SJCRH30 (cell line): Measurements from ENCODE around the gene INPP5B. TPM values are rescaled to one million over a fixed set of nuclear protein-coding genes. Genes with fewer than 3 reads are reported as not detected.
"Not testable (repeated sequence)": the region's sequence is repeated elsewhere in the genome, so short reads cannot be mapped to it uniquely, and the experiment has no call there.

Experiments used
- DNase-seq, 2 experiments: peaks; one replicate each; pipeline ENCODE4 v3.0.0-alpha.2; 2015 to 2020
- H3K27ac ChIP-seq: fragments of 250-450 bp; sonication (Bioruptor Pico); 2 replicates; pipeline ENCODE4 v1.5.1; 2020; ENCODE audit warnings: mild to moderate bottlenecking, moderate library complexity
- H3K27me3 ChIP-seq: fragments of 250-450 bp; sonication (Bioruptor Pico); 2 replicates; pipeline ENCODE4 v1.5.1; 2020; ENCODE audit warnings: mild to moderate bottlenecking, moderate library complexity
- H3K36me3 ChIP-seq: fragments of 250-450 bp; sonication (Bioruptor Pico); 2 replicates; pipeline ENCODE4 v1.5.1; 2020; ENCODE audit warnings: mild to moderate bottlenecking, moderate library complexity
- H3K4me1 ChIP-seq: fragments of 250-450 bp; sonication (Bioruptor Pico); 2 replicates; pipeline ENCODE4 v1.5.1; 2020; ENCODE audit warnings: mild to moderate bottlenecking, moderate library complexity
- H3K4me3 ChIP-seq: fragments of 250-450 bp; sonication (Bioruptor Pico); 2 replicates; pipeline ENCODE4 v1.5.1; 2020; ENCODE audit warnings: mild to moderate bottlenecking, moderate library complexity
- H3K9me3 ChIP-seq: fragments of 250-450 bp; sonication (Bioruptor Pico); replicated peaks from 2 replicates; pipeline ENCODE4 v1.5.1; 2020; ENCODE audit warnings: mild to moderate bottlenecking, moderate library complexity
- total RNA-seq: library from RNA; depleted of rRNA; stranded (reverse); fragments of >200 nt; shearing (Covaris generic); gene quantifications from 2 replicates; pipeline ENCODE4 v1.2.3, GENCODE V29; 2014; rRNA removed

The INPP5B gene
- total RNA-seq: 16.9 and 21.1 TPM in 2 replicates

DNA sequence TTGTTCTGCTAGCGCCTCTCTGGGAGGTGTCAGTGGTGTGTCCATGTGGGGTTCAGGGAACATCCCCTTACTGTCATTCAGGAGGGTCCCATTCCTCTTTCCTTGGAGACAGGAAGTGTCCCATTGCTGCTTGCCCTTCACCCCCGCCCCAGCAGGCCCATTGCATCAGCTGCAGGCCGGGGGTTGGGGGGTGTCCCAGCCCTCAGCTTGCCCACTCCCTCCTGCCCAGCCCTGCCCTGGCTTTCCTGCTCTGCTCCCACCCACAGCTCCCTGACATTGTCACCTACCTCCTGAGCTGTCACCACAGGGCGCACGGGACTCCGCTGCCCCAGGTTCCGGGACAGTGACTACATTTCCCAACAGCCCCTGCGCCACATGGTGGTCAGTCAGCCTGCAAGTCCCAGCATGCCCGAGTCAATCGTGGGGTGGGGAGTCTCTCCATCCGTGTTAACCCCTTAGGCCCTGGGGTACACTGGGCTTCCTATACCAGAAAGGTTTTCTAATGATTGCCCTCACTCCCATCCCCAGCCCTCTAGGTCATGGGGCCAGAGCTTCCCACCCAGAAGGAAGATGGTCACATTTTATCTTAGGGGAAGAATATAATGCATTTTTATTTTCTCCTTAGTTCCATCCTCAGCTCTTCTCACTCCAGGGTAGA lies at the start of gene INPP5B:
Gene INPP5B, minus strand, starts transcription at position 351 of the 658 bp plus-strand sequence. CDS start 745 bp downstream, outside the sequence.
- Histone ChIP-seq H3K27ac (peak within 1 kb of the TSS; percentile 74), H3K4me3 (peak within 1 kb of the TSS; percentile 90), H3K27me3 (no peaks in the 10 kb centered on the region), H3K9me3 (no peaks in the 10 kb centered on the region), H3K36me3 (no peaks in the 10 kb centered on the region), H3K4me1 (peaks cover 7% of the 10 kb centered on the region; the same call in 1 of the 2 replicates)
- DNase-seq: peak; percentile 92 to 93

DNA sequence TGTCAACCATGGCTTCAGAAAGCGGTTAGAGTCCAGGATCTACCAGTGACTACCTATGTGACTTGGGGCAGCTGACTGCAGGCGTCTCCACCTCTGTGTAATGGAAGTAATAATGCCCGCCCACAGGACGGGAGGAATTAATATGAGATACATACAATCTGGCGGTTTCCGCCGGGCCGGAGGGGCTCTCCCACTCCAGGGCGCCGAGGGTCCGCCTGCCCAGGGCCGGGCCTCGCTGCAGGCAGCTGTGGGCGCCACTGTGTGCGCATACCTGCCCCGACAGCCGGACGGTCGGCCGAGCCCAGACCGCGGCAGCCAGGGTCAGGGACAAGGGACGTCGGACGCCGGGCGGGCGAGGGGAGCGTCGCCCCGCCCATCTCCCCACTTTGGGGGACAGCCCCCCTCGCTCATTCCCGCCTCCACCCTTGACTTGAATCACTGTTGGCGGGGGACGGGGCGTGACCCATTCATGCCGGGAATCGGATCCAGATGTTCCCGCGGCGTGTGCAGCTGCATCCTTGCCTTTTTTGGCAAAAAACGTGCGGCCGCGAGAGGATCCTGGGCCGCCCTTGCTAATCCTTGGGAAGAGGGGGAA lies 49.0 kb upstream of the INPP5B start:
- Histone ChIP-seq H3K36me3 (peaks cover 22% of the 10 kb centered on the region), H3K27ac (no peak overlapping the region), H3K4me1 (peaks cover 23% of the 10 kb centered on the region), H3K9me3 (no peaks in the 10 kb centered on the region), H3K27me3 (no peaks in the 10 kb centered on the region), H3K4me3 (no peak overlapping the region)
- DNase-seq: no peak

DNA sequence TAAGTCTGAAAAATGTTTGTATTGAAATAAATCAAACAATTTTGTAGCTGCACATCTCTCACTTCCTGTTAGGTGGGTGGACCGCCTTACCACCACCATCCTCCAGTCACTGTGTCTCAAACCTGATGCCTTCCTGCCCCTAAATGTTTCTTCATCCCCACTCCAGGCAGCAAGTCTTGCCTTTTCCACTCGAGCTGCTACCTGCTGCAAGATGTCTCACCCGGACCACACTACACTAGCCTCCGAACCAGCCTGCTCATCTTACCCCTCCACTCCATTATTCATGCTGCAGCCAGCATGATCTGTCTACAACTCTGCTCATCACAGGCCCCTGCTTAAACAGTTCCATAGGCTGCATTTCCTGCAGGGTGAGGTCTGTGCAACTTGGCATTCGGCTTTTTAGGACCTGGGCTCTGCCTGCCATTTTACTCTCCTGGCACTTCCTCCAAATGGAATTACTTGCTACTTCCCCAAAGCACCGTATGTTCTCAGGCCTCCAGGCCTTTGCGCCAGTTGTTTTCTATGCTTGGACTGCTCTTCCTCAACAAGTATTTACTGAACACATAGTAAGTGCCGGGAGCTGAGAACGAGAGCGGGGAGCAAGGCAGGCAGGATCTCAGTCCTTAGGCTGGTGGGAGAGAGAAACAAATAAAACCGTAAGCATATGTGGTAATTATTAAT lies 48.2 kb upstream of the INPP5B start:
- H3K9me3 ChIP-seq: no peaks in the 10 kb centered on the region
- no peak overlapping the region for H3K4me3 ChIP-seq
- DNase-seq: no peak
- no peaks in the 10 kb centered on the region for H3K27me3 ChIP-seq
- peaks cover 22% of the 10 kb centered on the region for H3K36me3 ChIP-seq
- peaks cover 17% of the 10 kb centered on the region for H3K4me1 ChIP-seq
- H3K27ac ChIP-seq: no peak overlapping the region

DNA sequence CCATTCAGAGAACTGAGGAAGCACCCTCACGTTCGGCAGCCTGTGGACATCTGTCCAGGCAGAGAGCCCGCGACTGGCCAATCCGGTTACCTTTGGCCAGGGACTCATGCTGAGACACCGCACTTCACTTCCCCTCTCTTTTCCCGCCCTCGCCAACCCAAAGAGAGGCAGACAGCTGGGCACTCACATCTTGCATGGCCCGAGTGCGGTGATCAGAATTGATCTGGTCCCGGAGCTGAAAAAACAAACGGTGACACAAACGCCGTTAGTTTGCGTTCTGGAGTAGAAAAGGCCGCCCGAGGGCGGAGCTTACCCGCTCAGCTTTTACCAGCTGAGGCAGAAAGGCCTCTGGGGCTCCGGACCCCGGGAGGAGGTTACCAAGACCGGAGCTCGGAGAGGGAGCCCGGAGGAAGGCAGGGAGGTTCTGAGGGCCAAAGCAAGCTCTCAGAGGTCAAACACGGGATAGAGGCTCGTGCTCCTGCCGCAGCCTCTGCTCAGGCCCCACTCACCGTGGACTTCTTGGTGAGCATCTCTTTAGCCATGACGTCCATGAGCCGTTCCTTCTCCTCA lies 42.6 kb upstream of the INPP5B start:
- Histone ChIP-seq H3K36me3 (peaks cover 39% of the 10 kb centered on the region), H3K27ac (peak overlapping the region; percentile 71), H3K9me3 (no peaks in the 10 kb centered on the region), H3K27me3 (no peaks in the 10 kb centered on the region), H3K4me3 (peak overlapping the region; percentile 79), H3K4me1 (no peaks in the 10 kb centered on the region)
- DNase-seq: peak; percentile 58 to 67

DNA sequence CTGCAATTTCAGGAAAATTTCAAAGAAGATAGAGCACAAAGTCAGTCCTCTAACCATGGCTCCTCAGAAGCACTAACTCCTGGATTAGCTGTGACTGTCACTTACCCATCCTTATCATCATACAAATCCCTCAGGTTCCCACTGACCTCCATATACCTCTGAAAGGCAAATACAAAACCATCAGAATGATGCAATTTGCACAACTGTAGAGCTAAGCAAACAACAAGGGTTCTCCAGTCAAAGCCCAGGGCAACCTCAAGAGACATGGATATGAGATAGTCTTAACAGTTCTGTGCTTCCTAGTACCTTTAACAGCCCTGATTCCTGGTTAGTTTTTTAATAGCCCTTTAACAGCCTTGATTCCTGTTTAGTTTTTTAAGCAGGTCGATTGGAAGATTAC lies 40.8 kb upstream of the INPP5B start:
- Histone ChIP-seq H3K36me3 (peaks cover 56% of the 10 kb centered on the region), H3K9me3 (no peaks in the 10 kb centered on the region; the same call in 1 of the 2 replicates), H3K27me3 (no peaks in the 10 kb centered on the region), H3K27ac (no peak overlapping the region), H3K4me1 (no peaks in the 10 kb centered on the region), H3K4me3 (no peak overlapping the region)
- no peak for DNase-seq

DNA sequence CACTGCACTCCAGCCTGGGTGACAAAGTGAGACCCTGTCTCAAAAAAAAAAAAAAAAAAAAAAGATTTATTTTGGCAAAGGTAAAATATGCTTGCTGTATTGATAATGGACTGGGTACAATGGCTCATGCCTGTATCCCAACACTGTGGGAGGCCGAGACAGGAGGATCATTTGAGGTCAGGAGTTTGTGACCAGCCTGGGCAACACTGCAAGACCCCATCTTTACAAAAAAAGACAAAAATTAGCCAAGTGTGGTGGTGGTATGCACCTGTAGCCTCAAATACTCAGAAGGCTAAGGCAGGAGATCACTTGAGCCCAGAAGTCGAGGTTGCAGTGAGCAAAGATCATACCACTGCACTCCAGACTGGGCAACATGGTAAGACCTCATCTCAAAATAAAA lies 36.7 kb upstream of the INPP5B start:
- DNase-seq: no peak
- Histone ChIP-seq H3K27me3 (no peaks in the 10 kb centered on the region), H3K36me3 (peaks cover 93% of the 10 kb centered on the region), H3K27ac (no peak overlapping the region), H3K4me1 (no peaks in the 10 kb centered on the region), H3K9me3 (no peaks in the 10 kb centered on the region; the same call in 1 of the 2 replicates), H3K4me3 (no peak overlapping the region)

DNA sequence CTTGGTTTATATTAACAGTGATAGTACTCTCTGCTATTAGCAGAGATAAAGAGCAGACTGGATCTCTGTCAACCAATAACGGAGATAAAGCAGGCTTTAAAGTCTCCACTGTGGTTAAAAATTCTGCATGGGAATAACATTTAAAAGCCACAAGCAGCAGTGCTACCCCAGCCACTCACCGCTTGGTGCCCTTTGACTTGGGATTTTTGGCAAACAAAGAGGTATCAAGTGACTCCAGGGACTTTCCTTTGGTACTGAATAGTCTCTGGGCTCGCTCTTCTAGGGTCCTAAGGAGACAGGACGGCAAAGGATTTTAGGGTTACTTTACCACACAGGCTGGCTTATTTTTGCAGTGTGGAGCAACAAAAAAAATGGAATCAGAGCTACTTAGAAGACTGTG lies 31.7 kb upstream of the INPP5B start:
- H3K27ac ChIP-seq: no peak overlapping the region
- DNase-seq: no peak
- peaks cover 93% of the 10 kb centered on the region for H3K36me3 ChIP-seq
- H3K4me3 ChIP-seq: no peak overlapping the region
- H3K4me1 ChIP-seq: no peaks in the 10 kb centered on the region
- 0 out of 2 replicates have a peak, but pooled peaks cover under 1% of the 10 kb centered on the region for H3K9me3 ChIP-seq
- no peaks in the 10 kb centered on the region for H3K27me3 ChIP-seq

DNA sequence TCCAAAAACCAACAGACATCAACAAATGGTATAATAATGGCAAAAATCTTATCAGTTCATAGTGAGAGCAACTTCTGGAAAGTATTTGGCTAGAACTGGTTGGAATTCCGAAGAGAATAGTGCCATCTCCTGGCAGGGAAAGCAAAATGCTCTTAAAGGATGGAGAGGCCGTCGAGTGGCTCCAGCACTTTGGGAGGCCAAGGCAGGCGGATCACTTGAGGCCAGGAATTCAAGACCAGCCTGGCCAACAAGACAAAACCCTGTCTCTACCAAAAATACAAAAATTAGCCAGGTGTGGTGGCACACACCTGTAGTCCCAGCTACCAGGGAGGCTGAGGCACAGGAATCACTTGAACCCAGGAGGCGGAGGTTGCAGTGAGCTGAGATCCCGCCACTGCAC lies 28.2 kb upstream of the INPP5B start:
- not testable (repeated sequence) for H3K9me3 ChIP-seq, H3K27ac ChIP-seq, H3K4me3 ChIP-seq, H3K27me3 ChIP-seq, H3K4me1 ChIP-seq
- peaks cover 95% of the 10 kb centered on the region for H3K36me3 ChIP-seq
- DNase-seq: peak; percentile 38 to 67

DNA sequence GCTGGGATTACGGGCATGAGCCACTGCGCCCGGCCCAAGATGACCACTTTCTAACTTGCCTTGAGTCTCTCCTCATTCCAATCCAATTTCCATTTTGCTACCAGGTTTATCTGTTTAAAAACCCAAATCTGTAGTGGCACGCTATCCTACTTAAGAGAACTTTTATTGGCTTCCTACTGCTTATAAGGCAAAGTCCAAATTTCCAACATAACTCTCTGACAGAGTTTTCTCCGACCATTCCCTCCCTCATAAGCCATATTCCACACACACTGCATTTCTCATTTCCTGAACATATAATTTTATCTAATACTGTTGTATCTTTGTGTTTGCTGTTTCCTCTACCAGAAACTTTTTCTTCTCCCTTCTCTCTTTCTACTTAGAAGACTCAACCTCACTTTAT lies 27.7 kb upstream of the INPP5B start:
- Histone ChIP-seq H3K9me3 (0 out of 2 replicates have a peak, but pooled peaks cover 4% of the 10 kb centered on the region), H3K4me3 (no peak overlapping the region), H3K36me3 (peaks cover 95% of the 10 kb centered on the region), H3K27ac (no peak overlapping the region), H3K4me1 (no peaks in the 10 kb centered on the region), H3K27me3 (no peaks in the 10 kb centered on the region)
- DNase-seq: no peak

DNA sequence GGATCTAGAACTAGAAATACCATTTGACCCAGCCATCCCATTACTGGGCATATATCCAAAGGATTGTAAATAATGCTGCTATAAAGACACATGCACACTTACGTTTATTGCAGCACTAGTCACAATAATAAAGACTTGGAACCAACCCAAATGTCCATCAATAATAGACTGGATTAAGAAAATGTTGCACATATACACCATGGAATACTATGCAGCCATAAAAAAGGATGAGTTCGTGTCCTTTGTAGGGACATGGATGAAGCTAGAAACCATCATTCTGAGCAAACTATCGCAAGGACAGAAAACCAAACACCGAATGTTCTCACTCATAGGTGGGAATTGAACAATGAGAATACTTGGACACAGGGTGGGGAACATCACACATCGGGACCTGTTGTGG lies 26.8 kb upstream of the INPP5B start:
- not testable (repeated sequence) for H3K4me3 ChIP-seq, H3K27me3 ChIP-seq, H3K9me3 ChIP-seq, DNase-seq, H3K27ac ChIP-seq, H3K4me1 ChIP-seq
- H3K36me3 ChIP-seq: peaks cover 95% of the 10 kb centered on the region

DNA sequence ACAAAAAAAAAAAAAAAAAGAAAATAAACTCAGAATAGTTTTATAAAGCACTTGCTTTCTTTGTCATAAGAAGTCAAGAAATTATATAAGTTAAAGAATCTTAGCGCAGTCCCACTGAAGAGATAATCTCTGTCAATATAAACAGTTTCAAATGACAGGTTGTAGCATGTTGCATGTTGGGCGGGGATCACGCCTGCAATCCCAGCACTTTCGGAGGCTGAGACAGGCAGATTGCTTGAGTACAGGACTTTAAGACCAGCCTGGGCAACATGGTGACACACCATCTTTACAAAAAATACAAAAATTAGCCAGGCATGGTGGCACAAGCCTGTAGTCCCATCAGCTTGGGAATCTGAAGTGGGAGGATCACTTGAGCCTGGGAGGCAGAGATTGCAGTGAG lies 18.4 kb upstream of the INPP5B start:
- Histone ChIP-seq H3K4me1 (no peaks in the 10 kb centered on the region), H3K9me3 (no peaks in the 10 kb centered on the region), H3K36me3 (peaks cover 75% of the 10 kb centered on the region), H3K4me3 (no peak overlapping the region), H3K27ac (no peak overlapping the region), H3K27me3 (no peaks in the 10 kb centered on the region)
- DNase-seq: no peak

DNA sequence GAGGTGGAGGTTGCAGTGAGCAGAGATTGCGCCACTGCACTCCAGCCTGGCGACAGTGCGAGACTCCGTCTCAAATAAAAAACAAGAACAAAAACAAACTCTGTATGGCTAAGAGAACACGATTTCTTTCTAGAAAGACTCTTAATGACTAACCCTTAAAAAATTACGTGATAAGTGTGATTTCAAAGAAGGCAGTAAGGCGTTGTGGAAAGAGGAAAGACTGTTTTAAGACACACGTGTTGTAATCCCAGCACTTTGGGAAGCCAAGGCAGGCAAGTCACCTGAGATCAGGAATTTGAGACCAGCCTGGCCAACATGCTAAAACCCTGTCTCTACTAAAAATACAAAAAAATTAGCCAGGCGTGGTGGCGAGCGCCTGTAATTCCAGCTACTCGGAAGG lies 17.3 kb upstream of the INPP5B start:
- not testable (repeated sequence) for H3K4me3 ChIP-seq, H3K27ac ChIP-seq, H3K9me3 ChIP-seq, H3K4me1 ChIP-seq, DNase-seq, H3K27me3 ChIP-seq
- peaks cover 73% of the 10 kb centered on the region for H3K36me3 ChIP-seq

DNA sequence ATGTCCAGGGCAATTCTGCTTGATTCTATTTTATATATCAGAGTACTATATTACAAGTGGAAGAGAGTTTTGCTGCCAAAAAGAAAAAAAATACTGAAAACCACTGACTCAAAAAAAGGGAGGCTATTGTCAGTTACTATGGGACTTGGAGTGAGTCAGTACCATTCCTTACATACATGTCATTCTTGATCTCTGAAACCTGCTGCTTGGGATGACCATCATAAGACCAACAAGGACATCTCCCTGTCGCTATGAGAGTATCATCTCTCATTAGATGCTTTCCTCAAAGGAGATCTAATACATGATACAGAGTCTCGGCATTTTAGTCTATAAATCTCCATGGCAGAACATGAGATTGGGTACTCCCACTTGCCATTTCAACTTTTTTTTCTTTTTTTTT lies 11.8 kb upstream of the INPP5B start:
- 0 out of 2 replicates have a peak, but pooled peaks cover 3% of the 10 kb centered on the region for H3K4me1 ChIP-seq
- DNase-seq: no peak
- H3K36me3 ChIP-seq: peaks cover 39% of the 10 kb centered on the region
- no peak overlapping the region for H3K4me3 ChIP-seq
- no peaks in the 10 kb centered on the region for H3K27me3 ChIP-seq
- no peaks in the 10 kb centered on the region for H3K9me3 ChIP-seq
- peak overlapping the region; percentile 38 for H3K27ac ChIP-seq

DNA sequence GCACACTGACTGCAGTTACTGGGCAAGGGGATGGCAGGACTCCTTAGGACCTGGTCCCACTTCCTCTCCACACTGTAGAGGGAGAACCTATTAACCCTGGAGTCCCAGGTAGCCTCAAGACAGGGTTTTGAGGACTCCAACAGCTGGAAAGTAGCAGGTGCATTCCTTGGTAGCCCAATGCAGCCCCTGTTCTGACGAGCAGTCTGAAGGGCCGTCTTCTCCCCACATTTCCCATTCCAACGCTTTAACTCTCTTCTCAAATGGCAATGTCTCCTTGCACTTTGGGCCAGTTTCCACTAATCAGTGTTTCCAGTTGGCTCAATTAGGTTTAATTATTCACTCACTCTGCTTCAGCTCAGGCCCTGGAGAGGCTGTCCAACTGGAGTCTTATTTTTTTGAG lies 8.8 kb upstream of the INPP5B start:
- Histone ChIP-seq H3K27me3 (no peaks in the 10 kb centered on the region), H3K27ac (no peak overlapping the region), H3K4me3 (no peak overlapping the region), H3K9me3 (no peaks in the 10 kb centered on the region), H3K36me3 (peaks cover 21% of the 10 kb centered on the region), H3K4me1 (0 out of 2 replicates have a peak, but pooled peaks cover 3% of the 10 kb centered on the region)
- DNase-seq: no peak
